ENCODE measurements around the gene EFCAB11.

Gene EFCAB11

GRCh38 chr14:89747126-89747525 is 207.4 kb downstream of the EFCAB11 start:
- H3K4me3 ChIP-seq (replicated peaks; ENCODE audit: low read depth, low read length) = no peak overlapping the region
- TF ChIP-seq CTCF (IDR thresholded peaks at IDR 0.05; ENCODE audit: low read length, missing control alignments) = no peak
- DNase-seq (ENCODE audit: low read depth) = no peak

- TF ChIP-seq CTCF (IDR thresholded peaks at IDR 0.05; ENCODE audit: low read length, missing control alignments) = no peak
- no peak overlapping the region for H3K4me3 ChIP-seq (replicated peaks; ENCODE audit: low read depth, low read length)
- DNase-seq (ENCODE audit: low read depth) = no peak
Observed at GRCh38 chr14:89746654-89747053, 207.9 kb downstream of the EFCAB11 start.

GRCh38 chr14:89746135-89746534 is 208.4 kb downstream of the EFCAB11 start:
- no peak for DNase-seq (ENCODE audit: low read depth)
- no peak for TF ChIP-seq CTCF (IDR thresholded peaks at IDR 0.05; ENCODE audit: low read length, missing control alignments)
- no peak overlapping the region for H3K4me3 ChIP-seq (replicated peaks; ENCODE audit: low read depth, low read length)

All from fibroblast of pulmonary artery (primary cell).